Measurements from ENCODE around the gene CFAP65.
A peak's percentile ranks its signal among the peaks of the same experiment; 100 is the strongest.

The CFAP65 gene

DNA sequence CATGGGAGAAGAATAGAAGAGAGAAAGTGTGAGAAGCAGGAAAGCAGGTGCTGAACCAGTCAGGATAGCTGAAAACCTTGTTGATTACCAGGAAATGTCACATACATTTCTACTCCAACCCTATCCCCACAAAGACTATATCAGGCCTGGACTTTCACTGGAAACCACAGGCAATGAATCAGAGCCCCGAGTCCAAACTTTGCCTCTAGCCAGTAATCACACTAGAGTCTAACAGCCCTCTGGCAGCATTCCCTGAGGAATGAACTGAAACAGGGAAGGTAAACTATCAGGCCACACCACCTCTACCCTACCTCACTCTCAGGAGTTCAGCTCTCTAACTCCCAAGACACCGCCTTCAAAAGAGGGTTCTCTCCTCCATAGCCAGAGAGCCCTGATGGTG is 38.1 kb upstream of the CFAP65 start:
- no peaks in the 10 kb centered on the region for H3K9me3 ChIP-seq (ENCODE audit: control insufficient read depth, low read length)
- peak overlapping the region; percentile 36 for H3K9ac ChIP-seq (ENCODE audit: low read length)
- no peaks in the 10 kb centered on the region for H3K27me3 ChIP-seq (ENCODE audit: control insufficient read depth, insufficient read depth, low read length)
- no peak overlapping the region for H3K4me3 ChIP-seq (ENCODE audit: low read length)
- H3K4me1 ChIP-seq (ENCODE audit: control insufficient read depth, insufficient read depth, low read length), result peaks cover 55% of the 10 kb centered on the region
- H3K36me3 ChIP-seq (ENCODE audit: control insufficient read depth, insufficient read depth, low read length), result no peaks in the 10 kb centered on the region

DNA sequence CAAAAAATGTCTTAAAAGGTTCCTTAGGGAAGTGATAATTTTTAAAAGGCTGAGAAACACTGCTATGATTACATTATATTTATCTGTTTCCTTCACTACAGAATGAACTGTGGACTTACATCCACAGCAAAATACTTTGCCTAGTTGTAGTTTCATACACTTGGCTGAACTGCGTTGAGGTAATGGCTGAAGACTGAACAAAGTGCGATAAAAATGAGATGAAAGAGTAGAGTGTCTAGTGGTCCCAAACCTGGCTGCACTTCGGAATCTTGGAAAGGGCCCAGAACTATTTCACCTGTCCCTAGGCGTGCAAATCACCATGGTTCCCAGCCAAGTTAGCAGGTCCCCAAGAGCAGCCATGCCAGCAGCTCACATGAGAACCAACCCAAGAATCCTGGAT is 37.6 kb upstream of the CFAP65 start:
- no peaks in the 10 kb centered on the region for H3K27me3 ChIP-seq (ENCODE audit: control insufficient read depth, insufficient read depth, low read length)
- H3K4me3 ChIP-seq (ENCODE audit: low read length), result no peak overlapping the region
- no peaks in the 10 kb centered on the region for H3K9me3 ChIP-seq (ENCODE audit: control insufficient read depth, low read length)
- peaks cover 55% of the 10 kb centered on the region for H3K4me1 ChIP-seq (ENCODE audit: control insufficient read depth, insufficient read depth, low read length)
- no peaks in the 10 kb centered on the region for H3K36me3 ChIP-seq (ENCODE audit: control insufficient read depth, insufficient read depth, low read length)
- H3K9ac ChIP-seq (ENCODE audit: low read length), result peak overlapping the region; percentile 36

DNA sequence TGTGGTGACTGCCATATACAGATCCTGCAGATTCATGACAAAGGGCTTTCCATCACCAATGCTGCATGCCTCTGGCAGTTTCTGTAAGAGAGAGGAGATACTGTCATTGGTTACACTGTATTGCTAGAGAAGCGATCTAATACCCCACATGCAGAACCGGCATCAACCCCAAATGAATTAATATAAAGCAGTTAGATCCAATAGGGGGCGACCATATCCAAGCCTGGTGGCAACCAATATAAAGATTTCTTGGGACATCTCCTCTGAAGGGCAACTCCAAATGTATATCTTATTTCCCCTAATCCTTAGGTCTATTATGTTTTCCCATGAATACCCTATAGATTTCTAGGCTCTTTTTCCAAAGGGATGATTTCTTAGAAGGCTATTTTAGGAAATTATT is 36.8 kb upstream of the CFAP65 start:
- no peaks in the 10 kb centered on the region for H3K9me3 ChIP-seq (ENCODE audit: control insufficient read depth, low read length)
- H3K27me3 ChIP-seq (ENCODE audit: control insufficient read depth, insufficient read depth, low read length), result no peaks in the 10 kb centered on the region
- no peak overlapping the region for H3K4me3 ChIP-seq (ENCODE audit: low read length)
- no peaks in the 10 kb centered on the region for H3K36me3 ChIP-seq (ENCODE audit: control insufficient read depth, insufficient read depth, low read length)
- peaks cover 57% of the 10 kb centered on the region for H3K4me1 ChIP-seq (ENCODE audit: control insufficient read depth, insufficient read depth, low read length)
- H3K9ac ChIP-seq (ENCODE audit: low read length), result peak overlapping the region; percentile 36

DNA sequence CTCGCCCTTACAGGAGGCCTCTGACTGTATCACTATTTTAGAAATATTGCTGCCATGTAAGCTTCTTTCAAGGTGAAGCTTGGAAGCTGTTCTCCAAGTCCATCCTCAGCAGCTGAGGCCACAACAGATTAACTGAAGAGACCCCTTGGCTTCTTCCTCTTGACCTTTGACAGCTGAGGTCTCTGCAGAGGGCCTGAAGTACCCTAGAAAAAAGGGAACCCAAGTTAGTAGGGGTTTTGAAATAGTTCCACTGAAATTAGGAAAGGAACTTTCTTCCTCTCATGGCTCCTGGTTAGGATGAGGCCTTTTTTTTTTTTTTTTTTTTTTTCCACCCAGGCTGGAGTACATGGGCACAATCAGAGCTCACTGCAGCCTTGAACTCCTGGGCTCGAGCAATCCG is 34.9 kb upstream of the CFAP65 start:
- no peaks in the 10 kb centered on the region for H3K27me3 ChIP-seq (ENCODE audit: control insufficient read depth, insufficient read depth, low read length)
- no peak overlapping the region for H3K9ac ChIP-seq (ENCODE audit: low read length)
- no peak overlapping the region for H3K4me3 ChIP-seq (ENCODE audit: low read length)
- peaks cover 55% of the 10 kb centered on the region for H3K4me1 ChIP-seq (ENCODE audit: control insufficient read depth, insufficient read depth, low read length)
- H3K9me3 ChIP-seq (ENCODE audit: control insufficient read depth, low read length), result no peaks in the 10 kb centered on the region
- no peaks in the 10 kb centered on the region for H3K36me3 ChIP-seq (ENCODE audit: control insufficient read depth, insufficient read depth, low read length)

DNA sequence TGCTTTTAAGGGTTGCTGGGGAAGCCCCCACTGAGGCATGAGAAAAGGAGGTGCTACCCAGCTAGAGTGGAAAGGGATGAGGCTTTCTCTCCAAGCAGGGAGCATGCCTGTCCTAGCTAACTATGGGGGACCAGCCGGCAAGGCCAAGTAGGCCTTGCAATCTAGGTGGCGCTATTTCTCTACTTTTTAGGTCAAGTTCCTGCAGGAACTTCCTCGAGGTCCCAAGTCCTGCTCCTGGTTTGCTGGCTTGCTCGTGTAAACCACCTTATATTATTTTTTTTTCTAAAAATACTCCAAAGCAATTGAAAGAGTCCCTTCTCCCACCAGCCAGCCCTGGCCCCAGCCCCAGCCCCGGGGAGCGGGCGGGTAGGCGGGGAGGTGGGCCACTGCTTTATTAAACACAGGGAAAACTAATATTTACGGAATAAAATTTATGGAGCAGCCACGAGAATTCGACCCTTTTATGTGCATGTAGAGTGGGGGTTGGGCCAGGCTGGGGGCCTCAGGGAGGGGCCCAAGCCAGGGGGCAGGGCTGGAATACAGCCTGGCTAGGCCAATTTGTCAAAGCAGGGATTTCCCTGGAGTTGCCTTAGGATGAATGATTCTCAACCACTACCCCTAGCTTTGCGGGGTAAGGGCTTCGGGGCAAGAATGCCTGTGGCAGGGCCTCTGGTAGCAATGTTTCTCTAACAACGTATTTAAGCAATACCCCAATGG is 32.3 kb upstream of the CFAP65 start:
- Histone ChIP-seq H3K9ac (ENCODE audit: low read length) (no peak overlapping the region), H3K4me1 (ENCODE audit: control insufficient read depth, insufficient read depth, low read length) (peaks cover 48% of the 10 kb centered on the region), H3K27me3 (ENCODE audit: control insufficient read depth, insufficient read depth, low read length) (no peaks in the 10 kb centered on the region), H3K4me3 (ENCODE audit: low read length) (no peak overlapping the region), H3K36me3 (ENCODE audit: control insufficient read depth, insufficient read depth, low read length) (no peaks in the 10 kb centered on the region), H3K9me3 (ENCODE audit: control insufficient read depth, low read length) (no peaks in the 10 kb centered on the region)

DNA sequence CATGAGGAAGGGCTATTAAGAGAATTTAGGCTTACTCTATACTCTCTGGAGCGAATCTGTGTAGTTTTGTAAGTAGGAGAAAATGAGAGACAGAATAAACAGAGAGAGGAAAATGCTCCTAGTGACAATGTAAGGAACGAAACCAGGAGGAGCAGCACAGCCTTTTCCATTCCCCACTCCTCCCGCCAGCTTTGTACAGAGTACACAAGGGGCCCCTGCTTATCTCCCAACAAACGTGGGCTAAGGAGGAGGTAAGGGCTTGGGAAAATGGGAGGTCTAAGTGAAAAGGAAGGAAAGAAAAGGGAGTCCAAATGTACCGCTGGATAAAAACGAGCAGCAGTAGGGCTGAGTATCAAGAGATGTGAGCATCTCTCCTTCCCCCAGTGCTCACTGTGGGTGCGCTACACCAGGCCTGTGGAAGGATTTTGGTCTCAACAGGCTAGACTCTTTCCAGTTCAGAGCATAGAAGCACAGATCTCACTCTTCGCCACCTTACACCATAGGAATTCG is 31.5 kb upstream of the CFAP65 start:
- Histone ChIP-seq H3K36me3 (ENCODE audit: control insufficient read depth, insufficient read depth, low read length) (no peaks in the 10 kb centered on the region), H3K4me1 (ENCODE audit: control insufficient read depth, insufficient read depth, low read length) (peaks cover 41% of the 10 kb centered on the region), H3K4me3 (ENCODE audit: low read length) (no peak overlapping the region), H3K9ac (ENCODE audit: low read length) (no peak overlapping the region), H3K27me3 (ENCODE audit: control insufficient read depth, insufficient read depth, low read length) (no peaks in the 10 kb centered on the region), H3K9me3 (ENCODE audit: control insufficient read depth, low read length) (no peaks in the 10 kb centered on the region)

DNA sequence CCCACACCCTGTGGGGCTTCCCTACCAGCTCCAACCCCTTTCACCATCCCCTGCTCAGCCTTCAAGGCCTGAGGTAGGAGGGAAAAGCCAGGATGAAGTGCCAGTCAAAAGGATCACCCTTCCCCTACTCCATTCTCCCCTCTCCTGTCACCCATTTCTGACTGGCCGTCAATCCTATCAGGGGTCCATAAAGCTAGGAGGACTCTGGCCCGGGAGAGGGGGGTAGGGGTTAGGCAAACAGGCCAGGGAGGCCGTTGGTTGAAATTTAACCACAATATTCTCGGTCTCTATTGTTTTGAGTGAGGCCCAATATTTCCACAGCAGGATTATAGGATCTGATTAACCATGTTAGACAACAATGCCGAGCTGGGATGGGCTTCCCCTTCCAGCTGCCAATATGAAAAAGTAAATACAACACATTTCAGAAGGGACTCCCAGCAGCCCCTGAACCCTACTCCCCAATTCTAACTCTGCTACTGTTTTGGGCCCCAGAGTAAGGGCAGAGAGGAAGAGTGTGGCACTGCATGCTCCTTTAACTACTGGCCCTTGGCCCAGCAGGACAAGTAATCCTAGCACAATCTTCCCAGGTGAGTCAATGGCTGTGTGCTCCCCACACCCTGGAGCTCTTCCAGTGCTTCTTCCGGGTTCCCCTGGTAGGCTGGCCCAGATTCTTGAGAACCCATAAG is 30.0 kb upstream of the CFAP65 start:
- Histone ChIP-seq H3K9ac (ENCODE audit: low read length) (no peak overlapping the region), H3K4me1 (ENCODE audit: control insufficient read depth, insufficient read depth, low read length) (peaks cover 41% of the 10 kb centered on the region), H3K27me3 (ENCODE audit: control insufficient read depth, insufficient read depth, low read length) (no peaks in the 10 kb centered on the region), H3K9me3 (ENCODE audit: control insufficient read depth, low read length) (no peaks in the 10 kb centered on the region), H3K4me3 (ENCODE audit: low read length) (no peak overlapping the region), H3K36me3 (ENCODE audit: control insufficient read depth, insufficient read depth, low read length) (no peaks in the 10 kb centered on the region)

DNA sequence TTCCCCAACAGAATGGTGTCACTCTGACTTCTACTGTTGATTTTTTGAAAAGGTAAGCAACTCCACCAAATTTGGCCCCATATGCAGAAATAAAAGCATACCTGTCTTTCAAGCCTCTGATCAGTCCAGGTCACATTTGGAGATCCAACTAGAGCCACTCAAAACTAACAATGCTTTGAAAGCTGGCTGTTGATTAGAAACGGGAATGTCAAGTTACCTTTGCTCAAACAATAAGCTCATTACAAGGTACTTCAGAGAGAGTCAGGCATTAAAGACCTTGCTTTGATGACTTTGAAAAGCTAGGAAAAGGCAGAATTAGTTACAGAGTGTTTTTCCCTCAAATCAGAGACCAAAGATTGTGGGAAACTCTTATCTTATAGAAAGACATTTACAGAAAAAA is 24.2 kb upstream of the CFAP65 start:
- Histone ChIP-seq H3K4me1 (ENCODE audit: control insufficient read depth, insufficient read depth, low read length) (peaks cover 8% of the 10 kb centered on the region), H3K4me3 (ENCODE audit: low read length) (no peak overlapping the region), H3K9ac (ENCODE audit: low read length) (no peak overlapping the region), H3K9me3 (ENCODE audit: control insufficient read depth, low read length) (no peaks in the 10 kb centered on the region), H3K36me3 (ENCODE audit: control insufficient read depth, insufficient read depth, low read length) (no peaks in the 10 kb centered on the region), H3K27me3 (ENCODE audit: control insufficient read depth, insufficient read depth, low read length) (peaks cover 17% of the 10 kb centered on the region)

DNA sequence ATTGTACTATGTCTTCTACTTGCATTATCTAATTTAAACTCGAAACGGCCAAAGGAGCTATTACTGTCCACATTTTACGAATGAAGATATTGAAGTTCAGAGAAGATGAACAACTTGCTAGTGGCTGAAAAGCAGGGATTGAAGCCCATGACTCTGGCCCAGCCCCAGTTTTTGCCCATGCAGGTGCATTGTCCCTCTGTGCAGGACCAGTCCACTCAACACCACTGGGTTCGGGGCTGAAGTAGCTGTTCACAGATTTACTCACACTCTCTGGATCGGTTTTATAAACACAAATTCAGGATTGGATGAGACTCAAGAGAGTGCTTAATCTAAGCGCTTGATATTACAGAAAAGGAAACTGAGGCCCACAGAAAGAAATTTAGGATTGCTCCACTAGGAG is 20.8 kb upstream of the CFAP65 start:
- H3K9ac ChIP-seq (ENCODE audit: low read length), result no peak overlapping the region
- no peaks in the 10 kb centered on the region for H3K36me3 ChIP-seq (ENCODE audit: control insufficient read depth, insufficient read depth, low read length)
- peaks cover 47% of the 10 kb centered on the region for H3K27me3 ChIP-seq (ENCODE audit: control insufficient read depth, insufficient read depth, low read length)
- peaks cover 26% of the 10 kb centered on the region for H3K4me1 ChIP-seq (ENCODE audit: control insufficient read depth, insufficient read depth, low read length)
- H3K4me3 ChIP-seq (ENCODE audit: low read length), result no peak overlapping the region
- no peaks in the 10 kb centered on the region for H3K9me3 ChIP-seq (ENCODE audit: control insufficient read depth, low read length)

DNA sequence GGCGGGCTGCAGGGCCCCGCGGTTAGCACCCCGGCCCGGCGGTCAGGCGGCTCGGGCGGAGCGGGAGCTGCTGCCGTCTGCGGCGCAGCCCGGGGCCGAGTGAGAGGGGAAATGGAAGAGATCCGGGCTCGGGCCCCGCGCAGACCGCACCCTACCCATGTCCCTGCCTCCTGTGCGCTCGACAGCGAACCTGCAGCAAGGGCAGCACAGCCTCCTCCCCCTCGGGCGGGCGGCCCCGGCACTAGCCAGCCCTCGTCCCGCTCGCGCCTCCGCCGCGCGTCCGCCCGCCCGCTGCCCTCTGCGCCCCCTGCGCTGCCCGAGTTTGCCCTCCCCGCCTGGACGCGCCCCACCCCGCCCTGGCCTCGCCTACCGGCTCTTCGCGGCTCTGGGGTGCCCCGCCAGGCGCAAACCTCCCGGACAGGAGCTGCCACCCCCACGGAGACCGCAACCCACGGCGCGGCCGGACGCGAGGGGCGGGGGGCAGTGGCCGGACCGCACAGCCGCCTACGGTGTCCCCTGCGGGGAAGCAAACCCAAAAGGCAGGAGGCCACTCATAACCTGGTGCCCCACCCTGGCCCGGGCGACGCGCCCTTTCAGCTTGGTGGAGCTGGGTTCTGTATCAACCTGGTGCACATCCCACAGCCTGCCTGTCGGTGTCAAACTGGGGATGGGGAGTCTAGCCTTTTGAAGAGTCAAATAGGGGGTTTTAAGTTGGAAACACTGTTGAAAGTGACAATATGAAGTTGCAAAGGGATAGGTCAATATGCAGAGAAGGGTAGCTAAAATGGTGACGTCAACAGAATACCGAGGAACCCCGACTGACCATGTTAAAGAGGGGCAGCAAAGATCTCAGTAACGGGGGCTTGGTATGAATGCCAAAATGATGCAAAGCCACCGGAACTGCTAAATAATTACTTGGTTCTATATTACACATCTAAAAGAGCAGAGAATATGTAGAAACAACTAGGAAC is 19.8 kb upstream of the CFAP65 start, which contains the start of gene IHH:
TSS of gene IHH (minus strand) at position 101 of the 971 bp plus-strand sequence. CDS start 454 bp downstream, outside the sequence.
- peak within 1 kb of the TSS; percentile 82 for H3K4me3 ChIP-seq (ENCODE audit: low read length)
- no peaks in the 10 kb centered on the region for H3K9me3 ChIP-seq (ENCODE audit: control insufficient read depth, low read length)
- H3K27me3 ChIP-seq (ENCODE audit: control insufficient read depth, insufficient read depth, low read length), result peaks cover 56% of the 10 kb centered on the region
- H3K4me1 ChIP-seq (ENCODE audit: control insufficient read depth, insufficient read depth, low read length), result peaks cover 36% of the 10 kb centered on the region
- H3K36me3 ChIP-seq (ENCODE audit: control insufficient read depth, insufficient read depth, low read length), result peaks cover 3% of the 10 kb centered on the region
- H3K9ac ChIP-seq (ENCODE audit: low read length), result peak within 1 kb of the TSS; percentile 80

DNA sequence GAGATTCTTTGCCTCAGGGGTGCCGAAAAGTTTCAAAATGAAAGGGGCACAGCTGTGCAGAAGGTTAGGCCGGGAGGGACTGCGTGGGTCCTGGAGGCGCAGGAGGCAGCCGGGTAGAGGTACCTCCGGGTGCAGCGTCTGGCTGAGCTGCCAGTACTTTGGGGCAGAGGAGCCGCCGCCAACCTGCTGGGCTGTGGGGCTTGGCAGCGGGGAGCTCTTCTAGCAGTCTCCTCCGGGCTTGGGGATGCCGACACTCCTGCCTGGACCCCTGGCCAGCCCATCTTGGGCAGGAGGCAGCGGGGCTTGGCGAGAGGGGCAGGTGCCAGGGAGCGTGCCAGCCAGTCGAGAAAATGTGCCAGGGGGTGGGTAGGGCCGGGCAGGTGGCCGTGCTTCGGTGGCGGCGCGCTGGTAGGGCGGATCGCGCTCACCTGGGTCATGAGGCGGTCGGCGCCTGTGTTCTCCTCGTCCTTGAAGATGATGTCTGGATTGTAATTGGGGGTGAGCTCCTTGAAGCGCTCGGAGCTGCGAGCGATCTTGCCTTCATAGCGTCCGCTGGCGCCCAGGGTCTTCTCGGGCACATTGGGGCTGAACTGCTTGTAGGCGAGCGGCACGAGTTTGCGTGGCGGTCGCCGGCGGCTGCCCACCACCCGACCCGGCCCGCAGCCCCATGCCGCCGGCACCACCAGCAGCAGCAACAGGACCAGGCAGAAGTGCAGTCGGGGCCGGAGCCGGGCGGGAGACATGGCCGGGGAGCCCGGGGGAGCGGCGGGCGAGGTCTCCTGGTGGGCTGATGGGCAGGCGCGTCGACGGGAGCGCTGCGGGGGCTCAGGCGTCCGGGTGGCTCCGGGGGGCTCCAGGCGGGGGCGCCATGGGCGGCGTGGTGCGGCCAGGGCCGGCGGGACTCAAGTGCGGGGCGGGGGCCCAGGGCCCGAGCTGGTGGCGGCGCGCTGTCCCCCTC is 18.7 kb upstream of the CFAP65 start:
- Histone ChIP-seq H3K4me1 (ENCODE audit: control insufficient read depth, insufficient read depth, low read length) (peaks cover 38% of the 10 kb centered on the region), H3K4me3 (ENCODE audit: low read length) (peak overlapping the region; percentile 82), H3K27me3 (ENCODE audit: control insufficient read depth, insufficient read depth, low read length) (peaks cover 57% of the 10 kb centered on the region), H3K9me3 (ENCODE audit: control insufficient read depth, low read length) (no peaks in the 10 kb centered on the region), H3K36me3 (ENCODE audit: control insufficient read depth, insufficient read depth, low read length) (peaks cover 5% of the 10 kb centered on the region), H3K9ac (ENCODE audit: low read length) (peak overlapping the region; percentile 80)

Data from mucosa of stomach (tissue), 1 donor.